ENCODE measurements around the gene CRAT. TPM values are rescaled to one million over a fixed set of nuclear protein-coding genes. Genes with fewer than 3 reads are reported as not detected.

Gene CRAT
- total RNA-seq, 1 experiment from 2014 or later, result 14.5 TPM

DNA sequence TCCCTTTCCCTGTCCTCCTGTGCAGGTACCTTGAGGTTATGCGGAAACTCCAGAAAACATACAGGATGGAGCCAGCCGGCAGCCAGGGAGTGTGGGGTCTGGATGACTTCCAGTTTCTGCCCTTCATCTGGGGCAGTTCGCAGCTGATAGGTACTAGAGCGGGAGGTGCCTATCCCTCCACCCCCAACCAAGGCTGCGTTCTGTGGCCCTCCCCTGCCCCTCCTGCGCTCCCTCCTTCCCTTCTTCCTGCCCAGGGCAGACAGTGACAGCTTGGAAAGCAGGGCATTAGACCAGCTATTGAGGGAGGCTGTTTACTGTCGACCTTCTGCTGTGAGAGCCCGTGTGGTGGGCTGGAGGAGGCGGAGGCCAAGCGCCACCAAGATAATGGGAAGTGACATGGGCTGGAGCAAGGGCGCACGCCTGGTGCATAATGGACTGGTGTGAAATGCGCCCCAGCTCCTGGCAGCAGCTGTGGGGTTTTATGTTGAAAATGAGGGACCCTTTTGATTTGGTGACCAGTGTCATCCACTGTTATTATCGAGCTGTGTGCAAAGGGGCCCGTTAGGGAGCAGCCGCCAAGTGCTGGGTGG lies 25.9 kb upstream of the CRAT start:
- Mint-ChIP-seq H3K9me3 (ENCODE audit: unreplicated experiment) (no peaks in the 10 kb centered on the region), H3K36me3 (ENCODE audit: insufficient read depth, unreplicated experiment) (peaks cover 29% of the 10 kb centered on the region), H3K27me3 (ENCODE audit: insufficient read depth, unreplicated experiment) (no peaks in the 10 kb centered on the region), H3K4me1 (ENCODE audit: insufficient read depth, unreplicated experiment) (peaks cover 20% of the 10 kb centered on the region), H3K4me3 (ENCODE audit: unreplicated experiment) (no peak overlapping the region), H3K27ac (ENCODE audit: low read depth, unreplicated experiment) (no peak overlapping the region)
- no TSS peak for BruUV-seq (replicated peaks)
- no peak for DNase-seq (ENCODE audit: unreplicated experiment)
- ChIA-PET CTCF (interaction anchor here (0.6 to 7.2 kb wide), 9 partner anchors 10 to 494 kb away, joined by 3 to 96 read pairs (median 4); partner anchors contain the start of genes C9orf50 and NTMT1), POLR2A (interaction anchor here (4.6 kb wide), 1 partner anchor 11 kb away, joined by 19 read pairs; no protein-coding TSS in a partner anchor)
- TF ChIP-seq, protein P1, sequence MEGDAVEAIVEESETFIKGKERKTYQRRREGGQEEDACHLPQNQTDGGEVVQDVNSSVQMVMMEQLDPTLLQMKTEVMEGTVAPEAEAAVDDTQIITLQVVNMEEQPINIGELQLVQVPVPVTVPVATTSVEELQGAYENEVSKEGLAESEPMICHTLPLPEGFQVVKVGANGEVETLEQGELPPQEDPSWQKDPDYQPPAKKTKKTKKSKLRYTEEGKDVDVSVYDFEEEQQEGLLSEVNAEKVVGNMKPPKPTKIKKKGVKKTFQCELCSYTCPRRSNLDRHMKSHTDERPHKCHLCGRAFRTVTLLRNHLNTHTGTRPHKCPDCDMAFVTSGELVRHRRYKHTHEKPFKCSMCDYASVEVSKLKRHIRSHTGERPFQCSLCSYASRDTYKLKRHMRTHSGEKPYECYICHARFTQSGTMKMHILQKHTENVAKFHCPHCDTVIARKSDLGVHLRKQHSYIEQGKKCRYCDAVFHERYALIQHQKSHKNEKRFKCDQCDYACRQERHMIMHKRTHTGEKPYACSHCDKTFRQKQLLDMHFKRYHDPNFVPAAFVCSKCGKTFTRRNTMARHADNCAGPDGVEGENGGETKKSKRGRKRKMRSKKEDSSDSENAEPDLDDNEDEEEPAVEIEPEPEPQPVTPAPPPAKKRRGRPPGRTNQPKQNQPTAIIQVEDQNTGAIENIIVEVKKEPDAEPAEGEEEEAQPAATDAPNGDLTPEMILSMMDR (IDR thresholded peaks at IDR 0.05; ENCODE audit: unreplicated experiment), result no peak
- intact Hi-C loops (cut with micrococcal nuclease), result no loop called here

DNA sequence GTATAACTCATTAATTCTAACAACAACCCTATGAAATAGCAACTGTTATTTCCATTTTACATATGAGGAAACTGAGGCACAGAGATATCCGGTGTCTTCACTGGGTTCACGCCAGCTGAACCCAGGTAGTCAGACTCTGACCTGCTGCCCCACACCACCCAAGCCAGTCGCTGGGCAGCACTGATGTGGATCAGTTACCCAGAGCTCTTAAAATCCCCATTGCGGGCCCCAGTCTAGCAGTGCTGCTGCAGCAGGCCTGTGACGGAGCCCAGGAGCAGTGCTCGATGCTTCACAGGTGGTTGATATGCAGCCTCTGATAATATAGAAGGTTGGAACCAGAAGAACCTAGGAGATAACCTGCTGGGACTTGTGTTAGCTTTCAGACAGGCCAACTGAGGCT lies 24.9 kb upstream of the CRAT start:
- Mint-ChIP-seq H3K27me3 (ENCODE audit: insufficient read depth, unreplicated experiment) (no peaks in the 10 kb centered on the region), H3K4me3 (ENCODE audit: unreplicated experiment) (no peak overlapping the region), H3K27ac (ENCODE audit: low read depth, unreplicated experiment) (no peak overlapping the region), H3K4me1 (ENCODE audit: insufficient read depth, unreplicated experiment) (peaks cover 11% of the 10 kb centered on the region), H3K9me3 (ENCODE audit: unreplicated experiment) (no peaks in the 10 kb centered on the region), H3K36me3 (ENCODE audit: insufficient read depth, unreplicated experiment) (peaks cover 40% of the 10 kb centered on the region)
- no peak for DNase-seq (ENCODE audit: unreplicated experiment)
- intact Hi-C loops (cut with micrococcal nuclease), result no loop called here
- POLR2A ChIA-PET, result interaction anchor here (0.7 to 1.2 kb wide), 2 partner anchors 354 to 492 kb away, joined by 3 read pairs; no protein-coding TSS in a partner anchor
- CTCF ChIA-PET, result interaction anchor here (0.5 to 7.2 kb wide), 7 partner anchors 10 to 629 kb away, joined by 3 to 96 read pairs (median 3); partner anchors contain the start of genes C9orf50 and NTMT1
- BruUV-seq (replicated peaks), result no TSS peak
- TF ChIP-seq, protein P1 (IDR thresholded peaks at IDR 0.05; ENCODE audit: unreplicated experiment), result no peak

DNA sequence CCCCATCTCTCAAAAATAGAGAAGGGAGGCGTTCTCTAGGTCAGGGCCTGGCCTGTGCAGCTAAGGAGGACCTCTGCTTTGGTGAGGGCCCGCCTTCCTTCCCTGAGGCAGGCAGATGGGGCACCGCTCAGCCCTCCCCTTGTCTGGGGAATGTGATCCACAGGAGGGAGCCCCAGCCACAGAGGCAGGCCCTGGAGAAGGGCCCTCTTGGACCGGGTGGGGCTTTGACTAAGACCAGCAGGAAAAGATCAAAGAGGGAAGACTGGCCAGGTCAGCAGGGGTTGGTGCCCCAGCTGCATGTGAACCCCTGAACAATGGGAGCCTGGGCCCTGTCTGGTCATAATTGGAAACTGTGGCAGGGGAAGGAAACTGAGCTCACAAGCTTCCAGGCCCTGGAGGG lies 22.5 kb upstream of the CRAT start:
- Mint-ChIP-seq H3K36me3 (ENCODE audit: insufficient read depth, unreplicated experiment) (peaks cover 62% of the 10 kb centered on the region), H3K27me3 (ENCODE audit: insufficient read depth, unreplicated experiment) (no peaks in the 10 kb centered on the region), H3K4me1 (ENCODE audit: insufficient read depth, unreplicated experiment) (no peaks in the 10 kb centered on the region), H3K4me3 (ENCODE audit: unreplicated experiment) (no peak overlapping the region), H3K27ac (ENCODE audit: low read depth, unreplicated experiment) (no peak overlapping the region), H3K9me3 (ENCODE audit: unreplicated experiment) (no peaks in the 10 kb centered on the region)
- TF ChIP-seq, protein P1 (IDR thresholded peaks at IDR 0.05; ENCODE audit: unreplicated experiment), result no peak
- intact Hi-C loops (cut with micrococcal nuclease), result no loop called here
- DNase-seq (ENCODE audit: unreplicated experiment), result no peak
- ChIA-PET CTCF (interaction anchor here (0.7 to 7.2 kb wide), 5 partner anchors 10 to 1104 kb away, joined by 3 to 96 read pairs (median 28); partner anchors contain the start of genes C9orf50 and NTMT1), POLR2A (interaction anchor here (2.9 kb wide), 1 partner anchor 11 kb away, joined by 13 read pairs; no protein-coding TSS in a partner anchor)
- no TSS peak for BruUV-seq (replicated peaks)

DNA sequence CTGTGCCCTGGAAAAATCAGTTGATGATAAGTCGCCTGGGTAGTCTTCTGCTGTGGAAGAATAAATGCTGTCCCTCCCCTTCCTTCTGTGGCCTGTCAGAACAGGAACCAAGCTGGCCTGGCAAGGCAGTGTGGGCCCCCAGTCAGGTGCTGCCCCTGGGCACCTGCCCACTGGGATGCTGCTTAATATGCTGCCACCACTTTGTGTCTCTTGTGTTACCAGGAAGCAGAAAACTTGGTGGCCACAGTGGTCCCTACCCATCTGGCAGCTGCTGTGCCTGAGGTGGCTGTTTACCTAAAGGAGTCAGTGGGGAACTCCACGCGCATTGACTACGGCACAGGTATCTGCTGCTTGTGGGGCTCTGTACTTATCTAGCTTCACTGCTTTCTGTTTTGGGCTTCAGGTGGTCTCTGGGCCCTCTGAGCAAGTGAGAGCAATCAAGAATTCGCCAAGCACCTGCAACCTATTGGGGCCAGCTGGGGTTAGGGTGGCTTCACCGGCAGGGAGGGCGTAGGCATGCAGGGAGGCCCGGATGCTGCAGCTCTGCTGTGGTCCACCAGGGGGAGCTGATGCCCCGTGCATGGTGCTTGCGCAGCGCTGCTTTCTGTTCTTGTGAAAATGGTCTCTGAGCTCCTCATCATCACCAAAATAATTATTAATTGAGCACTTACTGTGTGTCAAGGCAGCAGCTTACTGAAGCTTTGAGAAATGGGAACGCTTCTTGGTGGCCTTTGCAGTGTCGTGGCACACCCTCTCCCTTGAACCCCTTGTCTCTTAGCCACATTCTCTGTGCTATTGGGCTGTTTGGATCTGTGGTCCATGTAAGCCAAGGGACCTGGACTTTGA lies 20.9 kb upstream of the CRAT start:
- ChIA-PET CTCF (interaction anchor here (0.5 to 7.2 kb wide), 36 partner anchors 8 to 655 kb away, joined by 3 to 96 read pairs (median 4); partner anchors contain the start of genes C9orf50, IER5L and NTMT1), POLR2A (interaction anchor here (0.8 to 3.0 kb wide), 12 partner anchors 8 to 595 kb away, joined by 3 to 13 read pairs (median 4); partner anchors contain the start of genes DOLPP1 and IER5L)
- Mint-ChIP-seq H3K36me3 (ENCODE audit: insufficient read depth, unreplicated experiment) (peaks cover 65% of the 10 kb centered on the region), H3K4me3 (ENCODE audit: unreplicated experiment) (no peak overlapping the region), H3K9me3 (ENCODE audit: unreplicated experiment) (no peaks in the 10 kb centered on the region), H3K27me3 (ENCODE audit: insufficient read depth, unreplicated experiment) (no peaks in the 10 kb centered on the region), H3K4me1 (ENCODE audit: insufficient read depth, unreplicated experiment) (no peaks in the 10 kb centered on the region), H3K27ac (ENCODE audit: low read depth, unreplicated experiment) (no peak overlapping the region)
- DNase-seq (ENCODE audit: unreplicated experiment), result peak; percentile 70
- BruUV-seq (replicated peaks), result no TSS peak
- intact Hi-C loops (cut with micrococcal nuclease), result loop anchor here (2.0 kb wide), 1 partner anchor 479 kb away; no protein-coding TSS in a partner anchor
- TF ChIP-seq, protein P1 (IDR thresholded peaks at IDR 0.05; ENCODE audit: unreplicated experiment), result peak; percentile 92

All from MCF 10A (cell line).